ENCODE measurements around the gene ATP6V0D1.
A peak's percentile ranks its signal among the peaks of the same experiment; 100 is the strongest.

Gene ATP6V0D1

GRCh38 chr16:67393788-67394154 lies 87.2 kb downstream of the ATP6V0D1 start:
- no peaks in the 10 kb centered on the region for H3K36me3 Mint-ChIP-seq (ENCODE audit: low read depth)

DNA sequence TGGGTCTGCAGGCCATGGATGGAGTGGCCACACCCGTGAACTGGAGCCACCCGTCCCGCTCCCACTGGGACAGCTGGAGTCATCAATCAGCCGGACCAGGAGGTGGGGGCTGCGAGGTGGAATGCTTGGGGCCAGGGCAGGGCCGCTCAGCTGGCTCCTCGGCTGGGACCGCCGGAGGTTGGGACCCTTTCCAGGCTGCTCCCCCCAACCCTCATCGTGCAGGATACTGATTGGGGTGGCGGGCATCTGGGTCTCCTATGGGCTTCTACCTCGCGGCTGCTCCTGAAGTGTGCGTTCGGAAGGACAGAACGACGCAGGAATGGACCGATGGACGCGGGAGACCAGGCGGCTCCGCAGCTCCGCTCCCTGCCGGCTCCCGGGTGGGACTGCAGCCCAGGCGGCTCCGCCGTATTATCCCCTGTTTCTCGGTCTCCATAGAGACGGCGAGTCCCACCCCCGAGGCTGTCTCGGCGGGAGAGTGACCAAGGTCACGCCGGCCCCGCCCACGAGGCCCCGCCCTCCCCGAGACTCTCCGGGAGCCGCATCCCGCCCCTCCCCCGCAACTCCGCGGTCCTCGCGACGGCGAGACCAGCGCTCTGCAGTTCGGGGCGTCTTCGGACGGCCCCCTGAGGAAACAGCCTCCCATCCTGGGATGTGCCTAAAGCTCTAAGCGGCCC lies 87.7 kb downstream of the ATP6V0D1 start, which contains the start of gene TPPP3:
Gene TPPP3 (minus strand): TSS at position 388 of the 677 bp plus-strand sequence. CDS start 2,387 bp downstream, outside the sequence.
- Mint-ChIP-seq H3K27me3 (ENCODE audit: low read depth) (peaks cover 19% of the 10 kb centered on the region), H3K9me3 (no peaks in the 10 kb centered on the region), H3K4me3 (peak within 1 kb of the TSS; percentile 78 to 83 (median 79)), H3K36me3 (ENCODE audit: low read depth) (no peaks in the 10 kb centered on the region), H3K4me1 (peaks cover 38% of the 10 kb centered on the region), H3K27ac (peak within 1 kb of the TSS; percentile 73 to 88 (median 77))
- TF ChIP-seq, protein P1, sequence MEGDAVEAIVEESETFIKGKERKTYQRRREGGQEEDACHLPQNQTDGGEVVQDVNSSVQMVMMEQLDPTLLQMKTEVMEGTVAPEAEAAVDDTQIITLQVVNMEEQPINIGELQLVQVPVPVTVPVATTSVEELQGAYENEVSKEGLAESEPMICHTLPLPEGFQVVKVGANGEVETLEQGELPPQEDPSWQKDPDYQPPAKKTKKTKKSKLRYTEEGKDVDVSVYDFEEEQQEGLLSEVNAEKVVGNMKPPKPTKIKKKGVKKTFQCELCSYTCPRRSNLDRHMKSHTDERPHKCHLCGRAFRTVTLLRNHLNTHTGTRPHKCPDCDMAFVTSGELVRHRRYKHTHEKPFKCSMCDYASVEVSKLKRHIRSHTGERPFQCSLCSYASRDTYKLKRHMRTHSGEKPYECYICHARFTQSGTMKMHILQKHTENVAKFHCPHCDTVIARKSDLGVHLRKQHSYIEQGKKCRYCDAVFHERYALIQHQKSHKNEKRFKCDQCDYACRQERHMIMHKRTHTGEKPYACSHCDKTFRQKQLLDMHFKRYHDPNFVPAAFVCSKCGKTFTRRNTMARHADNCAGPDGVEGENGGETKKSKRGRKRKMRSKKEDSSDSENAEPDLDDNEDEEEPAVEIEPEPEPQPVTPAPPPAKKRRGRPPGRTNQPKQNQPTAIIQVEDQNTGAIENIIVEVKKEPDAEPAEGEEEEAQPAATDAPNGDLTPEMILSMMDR (IDR thresholded peaks at IDR 0.05; ENCODE audit: unreplicated experiment in 3 of 3), result peak; percentile 70 to 94 (median 86)

More at GRCh38 chr16:67393788-67394154, 87.2 kb downstream of the ATP6V0D1 start:
- Mint-ChIP-seq H3K27me3 (ENCODE audit: low read depth) (peaks cover 20% of the 10 kb centered on the region), H3K4me3 (peak overlapping the region; percentile 75 to 79 (median 78)), H3K27ac (peak overlapping the region; percentile 69 to 88 (median 73)), H3K9me3 (no peaks in the 10 kb centered on the region), H3K4me1 (peaks cover 39% of the 10 kb centered on the region)
- TF ChIP-seq, protein P1 (IDR thresholded peaks at IDR 0.05; ENCODE audit: unreplicated experiment in 3 of 3), result no peak

DNA sequence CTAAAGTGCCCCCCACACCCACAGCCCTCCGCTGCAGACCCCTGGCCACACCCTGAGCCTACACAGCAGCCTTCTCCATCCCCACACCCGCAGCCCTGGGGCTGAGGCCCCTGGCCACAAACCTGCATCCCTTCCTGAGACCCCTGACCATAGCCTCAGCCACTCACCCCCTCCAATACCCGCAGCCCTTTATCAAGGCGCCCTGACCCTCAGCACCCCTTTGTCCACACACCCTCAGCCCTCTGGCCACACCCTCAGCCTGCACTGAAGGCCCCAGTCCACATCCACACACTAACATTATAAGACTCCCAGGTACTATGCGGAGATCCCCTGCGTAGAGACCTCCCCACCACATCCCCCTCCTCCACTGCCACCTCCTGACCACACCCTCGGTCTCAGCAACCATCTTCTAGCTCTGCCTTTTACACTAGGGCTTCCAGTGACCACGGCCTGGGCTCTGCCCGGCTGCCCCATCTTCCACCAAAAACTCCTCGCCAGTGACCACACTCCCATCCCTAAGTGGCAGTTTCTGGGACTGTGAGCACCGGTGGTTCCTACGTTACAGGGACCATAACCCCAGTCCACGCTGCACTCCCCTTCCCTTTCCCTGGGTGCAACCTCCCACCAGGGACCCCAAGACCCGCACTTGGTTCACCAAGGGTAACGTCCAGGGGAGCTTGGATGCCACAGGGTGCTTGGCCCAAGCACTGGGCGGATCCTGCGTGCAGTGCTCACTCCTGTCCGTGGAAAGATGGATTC lies 88.5 kb downstream of the ATP6V0D1 start:
- Mint-ChIP-seq H3K9me3 (no peaks in the 10 kb centered on the region), H3K36me3 (ENCODE audit: low read depth) (no peaks in the 10 kb centered on the region), H3K4me3 (peak overlapping the region; percentile 78 to 83 (median 79)), H3K27me3 (ENCODE audit: low read depth) (peaks cover 18% of the 10 kb centered on the region), H3K4me1 (peaks cover 36% of the 10 kb centered on the region), H3K27ac (peak overlapping the region; percentile 36 to 83 (median 77))
- TF ChIP-seq, protein P1 (IDR thresholded peaks at IDR 0.05; ENCODE audit: unreplicated experiment in 3 of 3), result no peak

- TF ChIP-seq, protein P1 (IDR thresholded peaks at IDR 0.05; ENCODE audit: unreplicated experiment in 3 of 3), result no peak
- Mint-ChIP-seq H3K4me1 (peaks cover 31% of the 10 kb centered on the region), H3K9me3 (no peaks in the 10 kb centered on the region), H3K4me3 (peak overlapping the region; percentile 78 to 83 (median 79)), H3K36me3 (ENCODE audit: low read depth) (no peaks in the 10 kb centered on the region), H3K27me3 (ENCODE audit: low read depth) (peaks cover 18% of the 10 kb centered on the region), H3K27ac (peak overlapping the region; percentile 36 to 83 (median 77))
Observed at GRCh38 chr16:67391424-67392300, 89.3 kb downstream of the ATP6V0D1 start.

DNA sequence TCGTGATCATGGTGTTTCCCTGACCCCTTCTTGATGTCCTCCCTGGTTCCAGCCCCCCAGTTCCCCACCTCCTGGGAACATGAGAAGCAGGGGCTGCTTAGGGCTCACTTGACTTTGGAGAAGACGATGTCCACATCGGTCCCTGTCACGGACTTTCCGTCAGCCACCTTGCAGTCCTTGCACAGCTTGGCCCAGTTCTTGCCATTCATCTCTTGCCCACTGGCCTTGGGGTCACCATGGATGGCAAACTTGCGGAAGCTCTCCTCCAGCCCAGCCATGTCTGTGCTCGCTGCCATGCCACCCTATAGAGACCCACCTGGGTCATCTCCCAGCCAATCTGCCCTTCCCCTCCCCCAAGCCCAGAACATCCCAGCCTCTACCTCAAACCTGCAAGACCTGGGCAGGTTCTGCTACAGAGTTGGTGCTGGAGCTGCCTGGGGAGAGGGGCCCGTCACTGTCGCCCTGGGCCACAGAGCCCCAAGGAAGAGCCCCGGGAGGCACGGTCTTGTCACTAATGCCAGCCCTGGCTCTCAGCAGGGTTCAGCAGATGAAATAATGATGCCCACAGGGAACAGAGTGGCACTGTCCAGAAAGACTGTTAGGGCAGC lies 90.0 kb downstream of the ATP6V0D1 start:
- H3K4me1 Mint-ChIP-seq, result peaks cover 30% of the 10 kb centered on the region

More for the DNA sequence above, 90.0 kb downstream of the ATP6V0D1 start:
- H3K27ac Mint-ChIP-seq, result no peak overlapping the region
- peak overlapping the region in 2 of 3 experiments; percentile 14 to 69 for H3K4me3 Mint-ChIP-seq
- peaks cover 18% of the 10 kb centered on the region for H3K27me3 Mint-ChIP-seq (ENCODE audit: low read depth)
- no peaks in the 10 kb centered on the region for H3K9me3 Mint-ChIP-seq
- TF ChIP-seq, protein P1 (IDR thresholded peaks at IDR 0.05; ENCODE audit: unreplicated experiment in 3 of 3), result no peak
- H3K36me3 Mint-ChIP-seq (ENCODE audit: low read depth), result no peaks in the 10 kb centered on the region
